ENCODE results near the gene CPT1B.
"Not testable (repeated sequence)": the region's sequence is repeated elsewhere in the genome, so short reads cannot be mapped to it uniquely, and the experiment has no call there.

The CPT1B gene

DNA sequence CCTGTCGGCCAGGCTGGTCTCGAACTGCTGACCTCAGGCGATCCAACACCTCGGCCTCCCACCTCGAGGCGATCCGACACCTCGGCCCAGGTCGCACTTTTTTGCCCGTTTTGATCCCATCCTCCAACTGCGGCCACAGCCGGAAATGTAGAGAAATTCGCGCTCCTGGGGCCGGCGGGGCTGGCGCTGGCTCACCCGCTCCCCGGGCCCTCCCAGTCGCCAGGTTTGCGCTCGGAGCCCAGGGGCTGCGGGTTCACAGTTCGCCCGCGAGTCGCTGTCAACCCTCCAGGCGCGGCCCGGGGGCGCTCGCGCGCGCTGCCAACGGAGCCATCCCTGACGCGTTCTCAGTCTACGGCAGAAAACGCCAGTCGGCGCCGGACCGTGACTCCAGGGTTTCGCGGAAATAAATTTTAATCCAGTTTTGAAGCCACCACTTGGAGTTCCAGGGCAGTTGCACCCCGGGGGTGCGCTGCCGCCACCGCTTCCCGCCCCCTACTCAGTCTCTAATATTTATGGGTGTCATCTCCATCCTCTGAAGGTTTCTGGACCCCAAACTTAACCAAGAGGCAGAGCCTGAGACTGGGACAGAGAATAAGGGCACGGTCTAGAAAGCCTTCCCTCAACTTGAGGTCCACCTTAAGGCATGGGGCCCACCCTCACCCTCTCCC, 34.0 kb downstream of the CPT1B start:
- DNase-seq: no peak

- no peak for DNase-seq
These were observed 35.8 kb downstream of the CPT1B start for GRCh38 chr22:50542416-50542927.

GRCh38 chr22:50541667-50542026, 36.6 kb downstream of the CPT1B start:
- DNase-seq: not testable (repeated sequence)

DNA sequence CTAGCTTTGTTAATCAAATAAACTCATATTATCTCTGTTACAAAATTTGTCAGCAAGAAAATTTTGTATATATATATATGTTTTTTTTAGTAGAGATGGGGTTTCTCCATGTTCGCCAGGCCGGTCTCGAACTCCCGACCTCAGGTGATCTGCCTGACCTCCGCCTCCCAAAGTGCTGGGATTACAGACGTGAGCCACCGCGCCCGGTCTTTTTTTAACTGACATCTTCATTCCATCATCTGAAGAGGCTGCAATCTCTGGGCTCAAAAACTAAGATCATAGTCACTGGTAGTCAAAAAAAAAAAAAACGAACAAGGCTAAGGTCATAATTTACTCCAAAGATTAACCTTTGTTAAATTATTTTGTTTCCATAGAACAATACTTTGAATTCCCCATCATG, 37.8 kb downstream of the CPT1B start:
- no peak for DNase-seq

DNA sequence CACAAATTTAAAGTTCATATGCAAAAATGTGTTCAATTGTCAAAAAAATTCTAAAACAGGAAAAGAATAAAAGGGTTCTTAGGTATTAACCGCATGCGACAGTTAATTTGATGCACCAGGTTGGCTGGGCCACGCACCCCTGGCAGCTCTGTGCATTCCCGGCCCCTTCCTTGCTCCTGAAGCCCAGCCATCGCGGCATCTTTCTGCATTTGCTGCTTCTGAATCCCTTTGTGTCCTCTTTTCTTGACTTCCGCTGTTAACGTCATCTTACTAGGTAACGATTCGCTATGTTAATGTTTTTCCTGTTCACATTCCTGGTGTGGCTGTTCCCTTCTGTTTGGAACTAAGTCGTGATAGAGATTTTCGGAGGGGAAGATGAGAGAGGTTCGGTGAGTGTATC, 40.5 kb downstream of the CPT1B start:
- DNase-seq: no peak

DNA sequence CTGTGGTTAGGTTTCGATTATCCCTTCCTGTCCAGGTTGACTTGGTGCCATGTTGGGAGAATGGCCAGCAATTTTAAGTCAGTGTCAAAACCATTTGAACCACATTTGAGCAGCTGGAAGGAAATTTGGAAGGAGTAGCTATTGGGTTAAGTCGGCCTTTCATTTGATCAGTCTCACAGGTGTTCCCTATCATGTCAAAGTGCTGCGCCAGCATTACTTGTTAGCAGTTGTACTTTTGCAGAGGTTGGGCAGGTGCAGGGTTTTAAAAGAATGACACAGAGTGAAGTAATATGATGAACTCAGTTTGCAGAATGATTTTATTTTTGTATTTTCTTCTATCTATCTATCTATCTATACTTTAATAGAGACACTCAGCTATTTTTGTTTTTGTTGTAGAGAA, 42.0 kb downstream of the CPT1B start:
- DNase-seq: no peak

- no peak for DNase-seq
These were observed 43.1 kb downstream of the CPT1B start for GRCh38 chr22:50535113-50535512.

- not testable (repeated sequence) for DNase-seq
These were observed 44.1 kb downstream of the CPT1B start for GRCh38 chr22:50533856-50534711.

DNA sequence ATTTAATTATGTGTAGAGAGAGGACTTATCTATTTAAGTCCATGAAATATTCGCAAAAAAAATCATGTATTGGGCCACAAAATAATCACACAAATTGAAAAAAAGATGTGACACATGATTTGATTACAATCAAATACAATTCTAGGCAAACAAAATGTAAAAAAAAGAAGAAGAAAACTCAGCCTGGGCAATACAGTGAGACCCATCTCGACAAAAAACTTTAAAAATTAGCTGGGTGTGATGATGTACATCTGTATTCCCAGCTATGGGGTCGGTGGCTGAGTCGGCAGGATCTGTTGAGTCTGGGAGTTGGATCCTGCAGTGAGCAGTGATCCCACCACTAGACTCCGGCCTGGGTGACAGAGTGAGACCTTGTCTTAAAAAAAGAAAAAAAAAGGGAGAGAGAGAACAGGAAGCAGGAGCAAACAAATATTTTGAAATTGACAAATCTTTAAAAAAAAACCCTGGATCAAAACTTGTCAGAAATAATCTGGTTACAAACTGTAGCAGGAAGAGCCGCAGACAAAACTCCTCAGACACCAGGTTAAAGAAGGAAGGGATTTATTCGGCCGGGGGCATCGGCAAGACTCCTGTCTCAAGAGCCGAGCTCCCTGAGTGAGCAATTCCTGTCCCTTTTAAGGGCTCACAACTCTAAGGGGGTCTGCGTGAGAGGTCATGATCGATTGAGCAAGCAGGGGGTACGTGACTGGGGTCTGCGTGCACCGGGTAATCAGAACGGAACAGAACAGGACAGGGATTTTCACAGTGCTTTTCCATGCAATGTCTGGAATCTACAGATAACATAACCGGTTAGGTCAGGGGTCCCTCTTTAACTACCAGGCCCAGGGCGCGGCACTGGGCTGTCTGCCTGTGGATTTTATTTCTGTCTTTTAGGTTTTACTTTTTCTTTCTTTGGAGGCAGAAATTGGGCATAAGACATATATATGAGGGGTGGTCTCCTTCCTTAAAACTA, 45.1 kb downstream of the CPT1B start:
- DNase-seq: no peak

- DNase-seq: no peak
These were observed 46.1 kb downstream of the CPT1B start for GRCh38 chr22:50531962-50532674.

GRCh38 chr22:50531546-50531961, 46.7 kb downstream of the CPT1B start:
- DNase-seq: no peak

- no peak for DNase-seq
These were observed 47.2 kb downstream of the CPT1B start for GRCh38 chr22:50530877-50531545.

GRCh38 chr22:50530580-50530876, 47.7 kb downstream of the CPT1B start:
- DNase-seq: no peak

GRCh38 chr22:50529897-50530579, 48.2 kb downstream of the CPT1B start, which contains the start of gene TYMP:
Gene TYMP, minus strand, starts transcription at chr22:50530012. Its CDS starts 303 bp downstream, at chr22:50529709.
- DNase-seq: no peak

GRCh38 chr22:50529416-50529896, 48.8 kb downstream of the CPT1B start:
- no peak for DNase-seq

GRCh38 chr22:50528682-50529415, 49.4 kb downstream of the CPT1B start:
- no peak for DNase-seq

- DNase-seq: no peak
These were observed 50.1 kb downstream of the CPT1B start for GRCh38 chr22:50527921-50528681.

- DNase-seq: no peak
These were observed 51.1 kb downstream of the CPT1B start for GRCh38 chr22:50526834-50527801.

Measured in NCI-H1048 (cell line).